ENCODE results near the gene BARHL1.

- TF ChIP-seq, protein P1, sequence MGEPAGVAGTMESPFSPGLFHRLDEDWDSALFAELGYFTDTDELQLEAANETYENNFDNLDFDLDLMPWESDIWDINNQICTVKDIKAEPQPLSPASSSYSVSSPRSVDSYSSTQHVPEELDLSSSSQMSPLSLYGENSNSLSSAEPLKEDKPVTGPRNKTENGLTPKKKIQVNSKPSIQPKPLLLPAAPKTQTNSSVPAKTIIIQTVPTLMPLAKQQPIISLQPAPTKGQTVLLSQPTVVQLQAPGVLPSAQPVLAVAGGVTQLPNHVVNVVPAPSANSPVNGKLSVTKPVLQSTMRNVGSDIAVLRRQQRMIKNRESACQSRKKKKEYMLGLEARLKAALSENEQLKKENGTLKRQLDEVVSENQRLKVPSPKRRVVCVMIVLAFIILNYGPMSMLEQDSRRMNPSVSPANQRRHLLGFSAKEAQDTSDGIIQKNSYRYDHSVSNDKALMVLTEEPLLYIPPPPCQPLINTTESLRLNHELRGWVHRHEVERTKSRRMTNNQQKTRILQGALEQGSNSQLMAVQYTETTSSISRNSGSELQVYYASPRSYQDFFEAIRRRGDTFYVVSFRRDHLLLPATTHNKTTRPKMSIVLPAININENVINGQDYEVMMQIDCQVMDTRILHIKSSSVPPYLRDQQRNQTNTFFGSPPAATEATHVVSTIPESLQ (CRISPR knock-in tag; IDR thresholded peaks at IDR 0.05): no peak
- TF ChIP-seq CTCF (IDR thresholded peaks at IDR 0.05): no peak
Measured at GRCh38 chr9:132609829-132610228, 27.4 kb downstream of the BARHL1 start.

Measured in WTC11 (cell line).